HG03108 (cell line): ENCODE measurements around the gene FXYD2.

Experiments used
- ATAC-seq: cut with Tn5 transposase; IDR thresholded peaks from one replicate; pipeline ENCODE4 v1.9.1; 2021; ENCODE audit warnings: moderate library complexity; ENCODE audit not compliant: unreplicated experiment

FXYD2 gene

DNA sequence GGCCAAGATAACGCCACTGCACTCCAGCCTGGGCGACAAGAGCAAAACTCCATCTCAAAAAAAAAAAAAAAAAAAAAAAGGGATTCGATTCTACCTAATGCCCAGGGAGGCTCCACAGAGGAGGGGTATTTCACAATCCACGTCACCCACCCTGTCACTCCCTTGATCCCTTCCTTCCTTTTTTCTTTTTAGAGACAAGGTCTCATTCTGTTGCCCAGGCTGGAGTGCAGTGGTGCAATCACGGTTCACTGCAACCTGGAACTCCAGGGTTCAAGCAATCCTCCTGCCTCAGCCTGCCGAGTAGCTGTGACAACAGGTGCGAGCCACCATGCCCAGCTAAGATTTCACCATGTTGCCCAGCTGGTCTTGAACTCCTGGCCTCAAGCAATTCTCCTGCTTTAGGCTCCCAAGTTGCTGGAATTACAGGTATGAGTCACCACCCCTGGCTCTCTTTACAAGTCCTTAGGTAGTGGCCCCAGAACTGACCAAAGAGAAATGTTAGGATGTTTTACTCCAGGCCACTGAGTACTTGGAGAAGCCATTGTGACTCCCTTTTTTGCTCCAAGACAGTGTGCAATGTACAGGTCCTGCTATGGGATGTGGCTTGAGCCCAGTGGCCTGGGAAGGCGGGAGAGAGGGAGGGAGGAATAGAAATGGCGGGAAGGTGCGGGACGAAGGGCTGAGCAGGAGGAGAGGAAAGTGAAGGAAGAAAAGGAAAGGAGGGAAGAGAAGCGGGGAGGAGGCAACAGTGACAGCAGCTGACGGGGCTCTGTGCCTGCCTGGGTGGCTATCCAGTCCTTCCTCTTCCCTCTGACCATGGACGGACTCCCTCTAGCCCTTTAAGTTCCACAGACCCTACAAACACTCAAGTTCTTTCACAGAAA is 11.8 kb upstream of the FXYD2 start:
- ATAC-seq: no peak

- no peak for ATAC-seq
These were observed 11.0 kb upstream of the FXYD2 start for GRCh38 chr11:117835576-117835975.

DNA sequence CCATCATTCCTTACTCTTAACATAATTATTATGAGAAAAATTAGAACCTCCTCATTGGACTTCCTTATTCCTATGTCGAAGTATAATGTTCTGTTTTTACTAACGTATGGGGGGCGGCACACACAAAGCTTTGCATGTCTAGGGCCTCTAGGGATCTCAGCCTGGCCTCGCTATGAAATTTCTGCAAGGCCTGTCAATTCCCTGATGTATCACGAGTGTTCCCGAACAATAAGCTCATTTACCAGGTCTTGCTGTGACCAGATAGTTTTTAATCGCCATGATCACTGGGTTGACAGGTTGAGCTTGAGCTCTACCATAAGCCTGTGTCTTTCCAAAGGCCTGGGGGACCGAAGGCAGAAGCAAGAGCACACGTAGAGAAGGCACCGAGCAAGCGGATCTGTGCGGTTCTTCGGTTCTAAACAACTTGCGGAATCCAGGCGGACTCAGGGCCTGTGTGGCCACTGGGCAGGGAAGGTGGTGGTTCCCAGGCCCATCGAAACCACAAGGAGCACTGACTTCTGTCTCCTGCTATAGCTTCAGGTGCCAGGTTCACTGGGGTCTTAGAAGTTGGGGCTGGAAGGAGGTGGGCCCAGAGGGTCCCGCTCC is 10.4 kb upstream of the FXYD2 start:
- no peak for ATAC-seq

GRCh38 chr11:117834068-117834810 is 9.7 kb upstream of the FXYD2 start:
- ATAC-seq: no peak

- no peak for ATAC-seq
These were observed 8.9 kb upstream of the FXYD2 start for GRCh38 chr11:117833401-117833891.

GRCh38 chr11:117832511-117832910 is 8.0 kb upstream of the FXYD2 start:
- ATAC-seq: no peak

GRCh38 chr11:117831661-117832415 is 7.3 kb upstream of the FXYD2 start:
- ATAC-seq: no peak

DNA sequence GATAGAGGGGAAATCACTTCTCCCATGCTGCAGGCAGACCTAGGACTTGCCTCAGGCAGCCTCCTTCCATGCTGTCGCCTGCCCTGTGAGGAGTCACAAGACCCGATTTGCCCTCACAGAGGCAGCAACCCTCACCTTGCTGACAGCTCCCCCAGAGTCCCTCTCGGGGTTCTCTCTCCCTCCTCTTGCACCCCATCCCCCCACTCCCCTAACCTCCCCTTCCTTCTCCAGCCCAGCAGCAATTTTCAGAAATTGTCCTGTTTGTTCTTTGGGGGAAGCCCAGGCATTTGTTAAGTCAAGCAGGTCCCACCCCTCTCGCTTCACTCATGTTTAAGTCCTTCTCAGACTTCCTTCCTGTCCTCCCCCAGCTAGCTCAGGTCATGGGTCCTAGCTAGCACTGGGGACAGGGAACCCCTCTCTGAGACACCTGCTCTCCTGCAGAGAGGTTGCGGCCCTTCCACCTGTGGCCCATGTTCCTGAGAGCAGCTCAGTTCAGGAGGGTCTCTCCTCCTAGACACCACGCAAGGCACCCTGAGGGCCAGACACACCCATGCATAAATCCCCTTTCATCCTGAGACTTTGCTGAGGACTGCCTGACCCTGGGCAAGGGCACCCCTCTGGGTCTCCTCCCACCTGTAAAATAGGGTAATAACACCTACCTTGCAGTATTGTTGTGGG is 6.3 kb upstream of the FXYD2 start:
- no peak for ATAC-seq

DNA sequence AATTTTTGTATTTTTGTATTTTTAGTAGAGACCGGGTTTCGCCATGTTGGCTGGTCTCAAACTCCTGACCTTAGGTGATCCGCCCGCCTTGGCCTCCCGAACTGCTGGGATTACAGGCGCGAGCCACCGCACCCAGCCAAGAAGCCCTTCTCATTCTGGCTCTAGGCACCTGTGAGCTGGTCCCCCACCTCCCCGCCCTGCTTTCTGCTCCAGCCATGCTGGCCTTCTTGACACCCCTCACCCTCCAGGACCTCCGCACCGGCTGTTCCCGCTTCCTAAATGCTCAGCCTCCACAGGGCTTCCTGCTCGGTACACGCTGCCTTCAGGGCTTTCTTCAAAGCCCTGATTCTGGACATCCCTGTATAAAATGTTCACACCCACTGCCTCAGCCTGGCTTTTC is 5.5 kb upstream of the FXYD2 start:
- ATAC-seq: no peak

- ATAC-seq: no peak
These were observed 4.8 kb upstream of the FXYD2 start for GRCh38 chr11:117829369-117829725.

DNA sequence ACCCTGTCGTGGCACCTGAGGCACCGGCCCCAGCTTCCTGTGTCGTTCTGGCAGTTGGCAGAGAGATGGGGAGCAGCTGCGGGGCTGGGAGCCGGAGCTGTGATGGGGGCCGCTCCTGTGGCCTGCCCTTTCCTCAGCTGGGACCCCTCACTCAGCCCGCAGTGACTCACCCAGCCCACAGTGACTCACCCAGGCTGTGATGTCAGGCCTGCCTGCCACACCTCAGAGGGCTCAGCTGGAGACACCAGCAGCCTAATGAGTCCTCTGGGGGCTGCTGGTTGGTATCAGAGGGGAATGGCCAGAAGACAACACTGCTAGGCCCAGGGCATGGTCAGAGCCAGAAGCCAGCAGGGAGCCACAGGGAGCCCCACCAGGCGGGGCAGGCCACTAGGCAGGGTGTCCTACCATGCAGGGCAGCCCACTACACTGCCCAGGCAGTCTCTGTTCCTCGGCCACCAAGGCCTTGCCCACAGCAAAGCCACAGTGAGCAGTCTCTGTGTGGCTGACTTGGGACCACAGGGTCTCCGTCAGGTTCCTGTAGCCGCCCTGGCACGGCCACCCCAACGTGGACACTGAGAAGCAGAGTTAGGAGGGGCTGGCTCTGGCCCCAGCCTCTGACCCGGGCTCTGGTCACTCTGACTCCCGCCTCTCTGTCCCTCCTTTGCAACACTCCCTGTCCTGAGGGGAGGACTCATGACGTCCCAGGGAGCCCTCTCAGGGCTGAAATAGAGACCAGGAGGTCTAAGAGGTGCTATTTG is 4.2 kb upstream of the FXYD2 start:
- peak; percentile 45 for ATAC-seq

GRCh38 chr11:117827521-117828511 is 3.3 kb upstream of the FXYD2 start:
- ATAC-seq: no peak

GRCh38 chr11:117826832-117827231 is 2.3 kb upstream of the FXYD2 start:
- ATAC-seq: no peak

DNA sequence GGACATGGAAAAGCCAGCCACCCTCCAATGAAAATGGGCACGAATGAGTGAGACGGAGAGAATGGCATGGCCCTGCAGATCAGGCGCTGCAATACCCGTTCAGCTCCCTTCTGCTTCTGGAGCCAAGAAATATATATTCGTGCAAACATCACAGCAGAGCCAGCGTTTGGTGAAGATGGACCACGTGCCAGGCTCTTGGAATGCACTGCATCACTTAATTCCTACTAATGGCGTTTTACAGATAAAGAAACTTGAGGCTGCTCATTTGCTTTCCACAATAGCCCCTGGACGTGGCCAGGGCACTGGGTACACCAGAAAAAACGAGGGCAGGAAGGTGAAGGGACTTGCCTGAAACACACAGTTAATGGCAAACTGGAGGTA is 1.6 kb upstream of the FXYD2 start:
- ATAC-seq: no peak

DNA sequence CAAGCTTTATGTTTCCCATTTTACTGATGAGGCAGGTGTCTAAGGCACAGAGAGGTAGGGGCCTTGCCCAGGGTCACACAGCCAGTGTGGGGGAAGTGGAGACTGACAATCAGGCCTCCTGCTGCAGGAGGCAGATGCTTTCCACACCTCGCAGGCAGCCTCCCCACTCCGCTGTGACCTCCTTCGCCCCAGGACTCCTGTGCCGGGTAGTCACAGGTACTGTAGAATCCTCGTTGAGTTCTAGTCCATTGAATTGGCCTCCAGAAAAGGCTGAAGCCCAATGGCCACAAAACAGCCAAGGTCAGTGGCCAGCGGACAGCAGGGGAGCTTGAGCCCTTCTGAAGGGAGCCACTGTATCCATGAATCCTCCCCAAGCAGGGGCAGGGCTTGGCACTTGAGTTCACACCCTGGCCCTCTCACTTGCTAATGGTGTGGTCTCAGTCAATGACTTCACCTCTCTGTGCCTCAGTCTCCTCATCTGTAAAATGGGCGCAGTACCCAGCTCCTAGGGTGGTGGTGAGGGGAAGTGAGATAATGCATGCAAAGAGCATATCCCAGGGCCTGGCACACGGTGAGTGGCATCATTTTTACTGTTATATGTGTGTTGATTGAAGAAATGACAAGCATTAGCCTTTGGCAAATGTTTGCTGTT is 1.1 kb upstream of the FXYD2 start:
- ATAC-seq: no peak

GRCh38 chr11:117823946-117824420 is 561 bp downstream of the FXYD2 start:
- no peak for ATAC-seq

DNA sequence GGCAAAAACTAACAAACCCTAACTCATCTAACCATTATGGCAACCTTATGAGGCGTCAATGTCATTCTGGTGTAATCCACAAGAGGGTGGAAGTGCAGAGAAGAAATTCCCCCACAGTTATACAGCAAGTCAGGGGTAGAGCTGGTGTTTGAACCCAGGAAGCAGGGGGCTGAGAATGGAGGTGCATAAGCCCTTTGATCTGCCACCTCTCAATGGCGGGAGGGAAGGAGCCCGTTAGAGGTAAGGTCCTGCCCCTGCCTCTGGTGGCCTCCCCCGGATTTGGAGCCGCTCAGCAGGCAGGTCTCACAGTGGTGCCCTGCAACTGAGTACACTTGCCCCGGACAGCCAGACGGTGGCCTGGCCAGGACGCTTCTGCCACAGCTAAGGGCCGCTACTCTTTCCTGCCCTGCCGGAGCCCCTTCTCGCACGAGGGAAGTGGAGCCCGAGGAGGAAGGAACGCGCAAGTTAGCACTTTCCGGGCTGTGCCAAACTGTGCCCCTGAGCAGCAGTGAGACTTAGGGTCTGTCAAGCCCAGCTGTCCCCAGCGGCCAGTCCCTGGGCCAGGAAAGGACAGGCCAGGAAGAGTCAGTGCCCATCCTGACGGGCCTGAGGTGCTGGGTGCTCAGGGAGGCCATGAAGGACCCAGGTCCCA is 1.1 kb downstream of the FXYD2 start:
- ATAC-seq: no peak
